ENCODE results near the gene ABCD4.

DNA sequence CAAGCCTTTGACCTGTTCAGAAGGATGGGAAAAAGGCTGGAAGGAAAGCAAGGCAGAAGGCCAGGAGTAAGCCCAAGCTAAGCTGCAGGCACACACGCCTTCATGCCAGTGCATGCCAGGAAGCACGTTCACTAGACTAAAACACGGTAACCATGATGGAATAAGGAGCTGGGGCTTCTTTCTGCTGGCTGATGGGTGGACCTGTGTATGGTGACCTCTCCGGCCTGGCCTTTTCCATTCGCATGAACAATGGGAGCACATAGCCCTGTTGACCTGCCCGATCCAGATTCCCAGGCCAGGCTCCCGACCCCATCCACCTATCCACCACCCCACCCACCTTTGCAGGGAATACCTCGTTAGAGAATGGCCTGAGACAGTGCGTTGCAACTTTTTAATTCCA, 40.7 kb downstream of the ABCD4 start:
- no peak for TF ChIP-seq EZH2 (IDR thresholded peaks at IDR 0.05; ENCODE audit: borderline replicate concordance, low read depth, low read length, poor library complexity, severe bottlenecking)
- TF ChIP-seq, protein P1, sequence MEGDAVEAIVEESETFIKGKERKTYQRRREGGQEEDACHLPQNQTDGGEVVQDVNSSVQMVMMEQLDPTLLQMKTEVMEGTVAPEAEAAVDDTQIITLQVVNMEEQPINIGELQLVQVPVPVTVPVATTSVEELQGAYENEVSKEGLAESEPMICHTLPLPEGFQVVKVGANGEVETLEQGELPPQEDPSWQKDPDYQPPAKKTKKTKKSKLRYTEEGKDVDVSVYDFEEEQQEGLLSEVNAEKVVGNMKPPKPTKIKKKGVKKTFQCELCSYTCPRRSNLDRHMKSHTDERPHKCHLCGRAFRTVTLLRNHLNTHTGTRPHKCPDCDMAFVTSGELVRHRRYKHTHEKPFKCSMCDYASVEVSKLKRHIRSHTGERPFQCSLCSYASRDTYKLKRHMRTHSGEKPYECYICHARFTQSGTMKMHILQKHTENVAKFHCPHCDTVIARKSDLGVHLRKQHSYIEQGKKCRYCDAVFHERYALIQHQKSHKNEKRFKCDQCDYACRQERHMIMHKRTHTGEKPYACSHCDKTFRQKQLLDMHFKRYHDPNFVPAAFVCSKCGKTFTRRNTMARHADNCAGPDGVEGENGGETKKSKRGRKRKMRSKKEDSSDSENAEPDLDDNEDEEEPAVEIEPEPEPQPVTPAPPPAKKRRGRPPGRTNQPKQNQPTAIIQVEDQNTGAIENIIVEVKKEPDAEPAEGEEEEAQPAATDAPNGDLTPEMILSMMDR (conservative IDR thresholded peaks at IDR 0.05; ENCODE audit: low read depth, low read length): no peak

Measured in A673 (cell line).